Esophagus squamous epithelium (tissue), 5 donors: Measurements from ENCODE around the gene TBCK. TPM values are rescaled to one million over a fixed set of nuclear protein-coding genes. Genes with fewer than 3 reads are reported as not detected.

ENCODE experiments used
- DNase-seq: peaks from one replicate; lab custom pipeline; 2025; lab: John Stamatoyannopoulos, UW
- H3K27ac ChIP-seq, 4 donors: fragments of 200-600 bp; sonication (generic); one replicate each; pipeline ENCODE4 v1.5.1; 2016 to 2019; ENCODE audit warnings: mild to moderate bottlenecking in 1 of 4
- H3K27me3 ChIP-seq, 4 donors: fragments of 200-600 bp; sonication (generic); 1 replicate in 3 of 4; 2 replicates in 1 of 4; pipeline versions ENCODE4 v1.5.1 to v1.6.0; 2017 to 2021; ENCODE audit warnings: antibody characterized with exemption in 1 of 4
- H3K36me3 ChIP-seq, 3 donors: fragments of 200-600 bp; sonication (generic); one replicate each; pipeline ENCODE4 v1.5.1; 2016 to 2019
- H3K4me1 ChIP-seq, 3 donors: fragments of 200-600 bp; sonication (generic); one replicate each; pipeline ENCODE4 v1.5.1; 2017 to 2019
- H3K4me3 ChIP-seq, 4 donors: fragments of 200-600 bp; sonication (generic); 1 replicate in 3 of 4; 2 replicates in 1 of 4; pipeline ENCODE4 v1.5.1; 2016 to 2019; ENCODE audit warnings: mild to moderate bottlenecking in 2 of 4, moderate library complexity in 1 of 4
- H3K9me3 ChIP-seq, 3 donors: fragments of 200-600 bp; sonication (generic); one replicate each; pipeline ENCODE4 v1.5.1; 2016 to 2019
- CTCF ChIP-seq, 6 experiments: fragments of 450-650 bp in 4 of 6; fragments of 200-600 bp in 2 of 6; sonication (generic) in 2 of 6; IDR thresholded peaks; one replicate each; pipeline ENCODE4 v1.5.1; 2016 to 2019; ENCODE audit warnings: antibody characterized with exemption in 6 of 6, mild to moderate bottlenecking in 4 of 6, moderate library complexity in 4 of 6
- POLR2A ChIP-seq, 4 donors: fragments of 450-650 bp; IDR thresholded peaks; one replicate each; pipeline ENCODE4 v1.6.1; 2017; ENCODE audit warnings: antibody characterized with exemption in 4 of 4, mild to moderate bottlenecking in 4 of 4, moderate library complexity in 3 of 4
- WGBS, 2 donors: methylation state at CpG; one replicate each; pipeline ENCODE4 v1.1.5; 2018; 5-methylcytosine and 5-hydroxymethylcytosine counted together
- intact Hi-C: fragments of 100-400 bp; cut with DNase I; formaldehyde crosslinking; loops from one replicate; pipeline ENCODE4 v1.15.0; 2022
- total RNA-seq, 4 donors: library from RNA; depleted of rRNA; stranded (reverse); fragments of >200 nt; gene quantifications; one replicate each; pipeline ENCODE4 v1.1.0, GENCODE V29; 2016
- donor health status: DM: yes; HTN: yes; CAD: no.

TBCK gene
- total RNA-seq, 4 donors from 2014 or later, result 14.2 to 29.8 (median 16.9) TPM

GRCh38 chr4:105998171-105999063, 317.6 kb downstream of the TBCK start:
- Histone ChIP-seq H3K27me3 (no peaks in the 10 kb centered on the region), H3K4me3 (no peak overlapping the region), H3K27ac (no peak overlapping the region), H3K36me3 (no peaks in the 10 kb centered on the region), H3K4me1 (peaks cover 0 to 21% (median 6%) of the 10 kb centered on the region in 3 donors), H3K9me3 (no peaks in the 10 kb centered on the region)
- TF ChIP-seq POLR2A (IDR thresholded peaks at IDR 0.05), result no peak
- no peak for TF ChIP-seq CTCF (IDR thresholded peaks at IDR 0.05)
- intact Hi-C loops, result no loop called here
- no peak for DNase-seq
- 68 to 69% methylated on average over 7 of the region's 7 CpGs for WGBS, 2 donors

- Histone ChIP-seq H3K4me1 (peaks cover 0 to 23% (median 6%) of the 10 kb centered on the region in 3 donors), H3K27me3 (no peaks in the 10 kb centered on the region), H3K9me3 (no peaks in the 10 kb centered on the region), H3K27ac (no peak overlapping the region), H3K36me3 (no peaks in the 10 kb centered on the region), H3K4me3 (no peak overlapping the region)
- intact Hi-C loops, result no loop called here
- 79 to 81% methylated on average over 7 of the region's 7 CpGs for WGBS, 2 donors
- TF ChIP-seq CTCF (IDR thresholded peaks at IDR 0.05) (no peak), POLR2A (IDR thresholded peaks at IDR 0.05) (no peak)
- DNase-seq, result no peak
Measured at GRCh38 chr4:105996845-105997244, 319.2 kb downstream of the TBCK start.

DNA sequence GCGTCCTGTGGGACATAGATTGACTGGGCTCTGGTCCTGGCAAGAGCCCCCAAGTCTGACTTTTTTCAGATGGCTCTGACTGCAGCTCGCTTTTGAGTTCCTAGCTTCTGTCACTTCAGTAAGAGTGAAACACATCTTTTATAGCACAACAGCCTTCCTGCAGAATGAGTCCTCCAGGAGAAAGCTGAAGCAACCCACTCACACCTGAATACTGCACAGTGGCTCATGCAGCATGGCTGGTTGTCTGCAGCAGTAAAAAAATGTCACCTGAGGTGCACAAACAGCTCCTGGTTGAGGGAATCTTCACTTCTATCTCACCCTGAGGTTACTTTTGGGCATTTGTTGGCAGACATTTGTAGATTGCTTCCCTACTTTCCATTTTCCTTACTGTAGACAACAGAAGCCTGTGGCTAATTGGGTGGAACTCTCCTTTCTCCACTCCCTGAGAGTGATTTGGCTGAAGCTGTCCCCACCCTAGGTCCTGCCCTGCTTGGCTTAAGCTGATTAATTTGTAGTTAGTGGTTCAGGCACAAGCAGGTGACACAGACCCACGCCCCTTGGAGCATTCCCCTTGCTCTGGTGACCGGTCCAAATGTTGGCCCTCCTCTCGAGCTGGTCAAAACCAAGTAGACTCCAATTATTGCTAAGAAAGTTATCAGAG, 321.0 kb downstream of the TBCK start:
- Histone ChIP-seq H3K36me3 (no peaks in the 10 kb centered on the region), H3K4me3 (no peak overlapping the region), H3K27me3 (no peaks in the 10 kb centered on the region), H3K9me3 (no peaks in the 10 kb centered on the region), H3K4me1 (peaks cover 0 to 42% (median 16%) of the 10 kb centered on the region in 3 donors), H3K27ac (no peak overlapping the region)
- no peak for DNase-seq
- TF ChIP-seq CTCF (IDR thresholded peaks at IDR 0.05), result no peak
- TF ChIP-seq POLR2A (IDR thresholded peaks at IDR 0.05), result no peak
- WGBS, 2 donors, result 80 to 95% methylated on average over 4 to 5 of the region's 5 CpGs
- intact Hi-C loops, result no loop called here

GRCh38 chr4:105994061-105994460, 321.9 kb downstream of the TBCK start:
- DNase-seq, result no peak
- no peaks in the 10 kb centered on the region for H3K27me3 ChIP-seq
- H3K4me1 ChIP-seq, result peaks cover 0 to 51% (median 21%) of the 10 kb centered on the region in 3 donors
- no peak overlapping the region for H3K27ac ChIP-seq
- intact Hi-C loops, result no loop called here
- H3K9me3 ChIP-seq, result no peaks in the 10 kb centered on the region
- TF ChIP-seq CTCF (IDR thresholded peaks at IDR 0.05) (no peak), POLR2A (IDR thresholded peaks at IDR 0.05) (no peak)
- no peaks in the 10 kb centered on the region for H3K36me3 ChIP-seq
- no peak overlapping the region for H3K4me3 ChIP-seq
- 12 to 29% methylated on average over 5 to 6 of the region's 6 CpGs for WGBS, 2 donors
